ENCODE measurements around the gene COL24A1.

The COL24A1 gene

DNA sequence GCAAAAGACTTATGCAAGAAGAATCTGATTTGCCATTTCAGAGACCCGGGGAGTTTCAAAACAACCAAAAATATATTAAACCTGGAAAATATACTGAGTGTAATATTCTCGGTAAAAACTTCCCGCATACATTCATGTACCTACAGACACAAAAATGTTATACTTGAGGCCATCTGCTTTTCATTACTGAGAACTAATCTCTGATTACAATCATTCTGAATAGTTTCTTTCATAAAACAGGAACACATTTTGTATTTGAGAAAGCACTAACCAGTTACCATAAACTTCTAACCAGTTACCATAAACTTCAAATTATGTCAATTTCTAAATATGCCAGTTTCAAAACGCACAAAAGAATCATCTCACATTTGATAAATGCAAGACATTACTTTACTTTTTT lies 456.1 kb downstream of the COL24A1 start:
- no peaks in the 10 kb centered on the region for H3K4me1 ChIP-seq (ENCODE audit: control insufficient read depth, low read depth, low read length)
- peaks cover 1% of the 10 kb centered on the region for H3K79me1 ChIP-seq (ENCODE audit: low read length)
- H3K36me3 ChIP-seq (ENCODE audit: control insufficient read depth, insufficient read depth, low read length), result no peaks in the 10 kb centered on the region
- no peak for DNase-seq
- H3K27ac ChIP-seq (ENCODE audit: low read depth, low read length), result no peak overlapping the region
- WGBS (ENCODE audit: extremely low coverage, insufficient coverage, low lambda C conversion rate), result no CpG with 5 or more reads among the region's 4 CpGs
- H3K9ac ChIP-seq (ENCODE audit: low read length), result no peak overlapping the region
- H3K23ac ChIP-seq (ENCODE audit: low read length), result no peak overlapping the region
- H2AK5ac ChIP-seq (ENCODE audit: low read length), result no peak overlapping the region
- no peak overlapping the region for H2BK5ac ChIP-seq (ENCODE audit: low read length)
- no peaks in the 10 kb centered on the region for H3K27me3 ChIP-seq (ENCODE audit: insufficient read depth, low read length, poor library complexity)
- peaks cover 3% of the 10 kb centered on the region for H3K79me2 ChIP-seq (ENCODE audit: control insufficient read depth, insufficient read depth, low read length)
- H3K4ac ChIP-seq (ENCODE audit: low read depth, low read length), result no peak overlapping the region
- no peak overlapping the region for H3K56ac ChIP-seq (ENCODE audit: low read length)
- no peak overlapping the region for H2BK15ac ChIP-seq (replicated peaks; ENCODE audit: low read depth)
- H4K5ac ChIP-seq (ENCODE audit: low read length), result no peak overlapping the region
- no peak overlapping the region for H2BK120ac ChIP-seq (ENCODE audit: low read depth, low read length)
- no peak overlapping the region for H3K18ac ChIP-seq (ENCODE audit: low read length)
- no peak overlapping the region for H3K4me2 ChIP-seq (ENCODE audit: low read length)
- no peak overlapping the region for H4K8ac ChIP-seq (ENCODE audit: low read depth, low read length)
- no peak overlapping the region for H3K4me3 ChIP-seq (ENCODE audit: low read length)

DNA sequence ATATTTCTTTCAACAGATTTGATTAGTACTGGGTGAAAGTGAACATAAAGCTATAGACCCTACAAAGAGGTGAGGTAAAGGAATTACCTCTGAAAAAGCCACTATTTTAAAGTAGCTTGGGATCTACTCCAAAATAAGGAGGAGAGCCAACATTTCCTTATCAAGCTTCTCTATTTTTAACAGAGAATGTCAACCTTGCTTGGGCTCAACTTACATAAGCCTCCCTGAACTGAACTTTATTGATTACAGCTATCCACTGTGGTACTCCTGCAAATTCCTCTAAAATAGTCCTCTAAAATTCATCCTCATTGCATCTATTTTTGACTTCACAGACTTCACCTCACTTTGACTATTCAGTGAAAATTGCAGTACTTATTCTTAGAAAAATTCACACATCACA lies 458.7 kb downstream of the COL24A1 start:
- peaks cover 3% of the 10 kb centered on the region for H3K79me1 ChIP-seq (ENCODE audit: low read length)
- no peak overlapping the region for H3K27ac ChIP-seq (ENCODE audit: low read depth, low read length)
- H3K56ac ChIP-seq (ENCODE audit: low read length), result no peak overlapping the region
- no peaks in the 10 kb centered on the region for H3K4me1 ChIP-seq (ENCODE audit: control insufficient read depth, low read depth, low read length)
- no peaks in the 10 kb centered on the region for H3K79me2 ChIP-seq (ENCODE audit: control insufficient read depth, insufficient read depth, low read length)
- no peak overlapping the region for H3K23ac ChIP-seq (ENCODE audit: low read length)
- H4K5ac ChIP-seq (ENCODE audit: low read length), result no peak overlapping the region
- H4K8ac ChIP-seq (ENCODE audit: low read depth, low read length), result no peak overlapping the region
- H3K4ac ChIP-seq (ENCODE audit: low read depth, low read length), result no peak overlapping the region
- H3K4me3 ChIP-seq (ENCODE audit: low read length), result no peak overlapping the region
- no peak overlapping the region for H3K9ac ChIP-seq (ENCODE audit: low read length)
- DNase-seq, result no peak
- no peak overlapping the region for H2BK15ac ChIP-seq (replicated peaks; ENCODE audit: low read depth)
- H2AK5ac ChIP-seq (ENCODE audit: low read length), result no peak overlapping the region
- H3K4me2 ChIP-seq (ENCODE audit: low read length), result no peak overlapping the region
- H2BK120ac ChIP-seq (ENCODE audit: low read depth, low read length), result no peak overlapping the region
- H2BK5ac ChIP-seq (ENCODE audit: low read length), result no peak overlapping the region
- no peak overlapping the region for H3K18ac ChIP-seq (ENCODE audit: low read length)
- H3K27me3 ChIP-seq (ENCODE audit: insufficient read depth, low read length, poor library complexity), result no peaks in the 10 kb centered on the region
- H3K36me3 ChIP-seq (ENCODE audit: control insufficient read depth, insufficient read depth, low read length), result no peaks in the 10 kb centered on the region

DNA sequence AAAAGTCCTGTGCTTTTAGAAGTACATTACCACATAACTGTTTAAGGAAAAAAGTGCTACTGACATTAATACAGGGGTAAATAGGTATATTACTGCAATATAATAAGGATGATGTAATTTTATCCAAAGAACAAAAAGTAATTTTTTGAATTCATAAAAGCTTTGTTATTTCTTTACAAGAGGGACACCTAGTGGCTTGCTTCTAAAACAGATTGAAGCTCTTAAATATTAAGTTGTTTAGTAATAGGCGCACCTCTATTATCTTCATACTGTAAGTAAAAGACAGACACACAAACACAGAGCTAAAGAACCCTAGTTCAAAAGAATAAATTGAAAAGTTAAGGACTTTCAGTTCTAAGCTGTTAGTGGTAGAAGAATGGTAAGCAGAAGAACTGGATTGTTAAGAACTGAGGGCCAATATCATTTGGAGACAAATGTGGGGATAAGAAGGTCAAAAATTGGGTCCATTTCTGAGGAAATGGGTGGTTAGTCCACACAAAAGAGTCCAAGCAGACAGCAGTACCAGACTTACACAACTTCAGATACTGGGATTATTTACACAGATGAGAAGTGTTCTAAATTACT lies 463.8 kb downstream of the COL24A1 start:
- H2BK120ac ChIP-seq (ENCODE audit: low read depth, low read length), result no peak overlapping the region
- DNase-seq, result peak; percentile 11

DNA sequence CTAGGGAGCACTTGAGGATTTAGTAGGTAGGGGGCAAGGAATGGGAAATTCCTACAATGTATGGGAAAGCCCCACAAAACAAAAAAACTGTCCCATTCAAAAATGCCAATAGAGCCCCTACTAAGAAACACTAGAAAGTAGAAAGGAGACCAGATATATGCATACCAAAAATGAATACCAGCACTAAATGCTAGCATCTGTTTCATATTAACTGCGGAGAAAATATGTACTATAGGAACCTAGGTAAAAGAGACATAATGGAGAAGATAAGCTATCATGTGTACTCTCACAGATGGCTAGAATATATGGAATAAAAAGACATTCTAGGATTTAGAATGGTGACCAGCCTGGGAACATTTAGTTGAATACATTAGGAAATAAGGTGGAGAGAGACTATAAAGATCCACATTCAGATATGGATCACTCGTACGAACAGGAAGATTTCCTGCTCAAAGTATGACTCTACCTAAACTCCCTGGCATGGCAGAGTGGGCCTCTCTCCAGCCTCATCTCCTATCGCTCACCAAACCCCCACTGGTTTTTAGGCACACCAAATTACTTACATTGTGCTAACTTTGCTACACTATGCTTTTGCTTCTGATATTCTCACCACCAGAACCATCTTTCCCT lies 466.7 kb downstream of the COL24A1 start:
- Histone ChIP-seq H4K8ac (ENCODE audit: low read depth, low read length) (no peak overlapping the region), H3K36me3 (ENCODE audit: control insufficient read depth, insufficient read depth, low read length) (no peaks in the 10 kb centered on the region), H3K23ac (ENCODE audit: low read length) (no peak overlapping the region)

More for the DNA sequence above, 463.8 kb downstream of the COL24A1 start:
- Histone ChIP-seq H3K4me3 (ENCODE audit: low read length) (no peak overlapping the region), H2BK5ac (ENCODE audit: low read length) (no peak overlapping the region), H3K27me3 (ENCODE audit: insufficient read depth, low read length, poor library complexity) (no peaks in the 10 kb centered on the region), H3K4me1 (ENCODE audit: control insufficient read depth, low read depth, low read length) (no peaks in the 10 kb centered on the region), H3K36me3 (ENCODE audit: control insufficient read depth, insufficient read depth, low read length) (no peaks in the 10 kb centered on the region), H3K4ac (ENCODE audit: low read depth, low read length) (no peak overlapping the region), H3K79me2 (ENCODE audit: control insufficient read depth, insufficient read depth, low read length) (no peaks in the 10 kb centered on the region), H3K23ac (ENCODE audit: low read length) (no peak overlapping the region), H3K4me2 (ENCODE audit: low read length) (no peak overlapping the region), H3K79me1 (ENCODE audit: low read length) (peaks cover 5% of the 10 kb centered on the region), H2BK15ac (replicated peaks; ENCODE audit: low read depth) (no peak overlapping the region), H3K9ac (ENCODE audit: low read length) (no peak overlapping the region), H3K56ac (ENCODE audit: low read length) (no peak overlapping the region), H4K8ac (ENCODE audit: low read depth, low read length) (no peak overlapping the region), H3K27ac (ENCODE audit: low read depth, low read length) (no peak overlapping the region), H4K5ac (ENCODE audit: low read length) (no peak overlapping the region), H2AK5ac (ENCODE audit: low read length) (no peak overlapping the region), H3K18ac (ENCODE audit: low read length) (no peak overlapping the region)
- no CpG with 5 or more reads among the region's 1 CpG for WGBS (ENCODE audit: extremely low coverage, insufficient coverage, low lambda C conversion rate)

DNA sequence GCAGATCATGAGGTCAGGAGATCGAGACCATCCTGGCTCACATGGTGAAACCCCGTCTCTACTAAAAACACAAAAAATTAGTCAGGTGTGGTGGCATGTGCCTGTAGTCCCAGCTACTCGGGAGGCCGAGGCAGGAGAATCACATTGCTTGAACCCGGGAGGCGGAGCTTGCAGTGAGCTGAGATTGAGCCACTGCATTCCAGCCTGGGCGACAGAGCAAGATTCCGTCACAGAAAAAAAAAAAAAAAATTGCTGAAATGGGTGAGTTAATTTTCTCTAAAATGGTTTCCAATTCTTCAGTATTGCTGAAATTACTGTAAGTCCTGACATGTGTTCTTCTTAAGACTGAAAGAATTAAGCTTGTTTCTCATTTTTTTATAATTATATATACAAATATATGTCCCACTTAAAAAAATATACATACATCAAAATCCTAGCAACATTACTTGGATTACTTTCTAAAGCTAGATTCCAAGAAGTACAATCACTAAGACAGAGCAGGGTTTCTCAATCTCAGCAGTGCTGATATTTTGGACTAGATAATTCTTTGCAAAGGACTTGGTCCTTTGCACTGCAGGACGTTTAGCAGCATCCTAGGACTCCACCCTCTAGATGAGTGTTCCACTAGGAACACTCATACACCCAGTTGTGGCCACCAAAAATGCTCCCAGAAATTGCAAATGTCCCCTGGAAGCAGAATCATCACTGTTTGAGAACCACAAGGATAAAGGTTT lies 473.1 kb downstream of the COL24A1 start:
- Histone ChIP-seq H3K27ac (ENCODE audit: low read depth, low read length) (no peak overlapping the region), H3K18ac (ENCODE audit: low read length) (no peak overlapping the region), H3K4ac (ENCODE audit: low read depth, low read length) (no peak overlapping the region), H3K79me2 (ENCODE audit: control insufficient read depth, insufficient read depth, low read length) (no peaks in the 10 kb centered on the region), H2BK120ac (ENCODE audit: low read depth, low read length) (no peak overlapping the region), H3K56ac (ENCODE audit: low read length) (no peak overlapping the region), H2BK15ac (replicated peaks; ENCODE audit: low read depth) (no peak overlapping the region), H3K4me3 (ENCODE audit: low read length) (no peak overlapping the region), H3K36me3 (ENCODE audit: control insufficient read depth, insufficient read depth, low read length) (no peaks in the 10 kb centered on the region), H3K9ac (ENCODE audit: low read length) (no peak overlapping the region), H4K5ac (ENCODE audit: low read length) (no peak overlapping the region), H3K23ac (ENCODE audit: low read length) (no peak overlapping the region), H3K4me1 (ENCODE audit: control insufficient read depth, low read depth, low read length) (no peaks in the 10 kb centered on the region), H3K27me3 (ENCODE audit: insufficient read depth, low read length, poor library complexity) (no peaks in the 10 kb centered on the region), H2AK5ac (ENCODE audit: low read length) (no peak overlapping the region), H4K8ac (ENCODE audit: low read depth, low read length) (no peak overlapping the region), H2BK5ac (ENCODE audit: low read length) (no peak overlapping the region), H3K4me2 (ENCODE audit: low read length) (no peak overlapping the region), H3K79me1 (ENCODE audit: low read length) (peaks cover 2% of the 10 kb centered on the region)
- no peak for DNase-seq
- WGBS (ENCODE audit: extremely low coverage, insufficient coverage, low lambda C conversion rate), result no CpG with 5 or more reads among the region's 9 CpGs

More for the DNA sequence above, 466.7 kb downstream of the COL24A1 start:
- H3K4me1 ChIP-seq (ENCODE audit: control insufficient read depth, low read depth, low read length), result no peaks in the 10 kb centered on the region
- no peak overlapping the region for H3K4ac ChIP-seq (ENCODE audit: low read depth, low read length)
- H3K4me3 ChIP-seq (ENCODE audit: low read length), result no peak overlapping the region
- no peak overlapping the region for H3K9ac ChIP-seq (ENCODE audit: low read length)
- no peaks in the 10 kb centered on the region for H3K27me3 ChIP-seq (ENCODE audit: insufficient read depth, low read length, poor library complexity)
- no peak overlapping the region for H3K56ac ChIP-seq (ENCODE audit: low read length)
- H3K18ac ChIP-seq (ENCODE audit: low read length), result no peak overlapping the region
- no CpG with 5 or more reads among the region's 4 CpGs for WGBS (ENCODE audit: extremely low coverage, insufficient coverage, low lambda C conversion rate)
- H2BK5ac ChIP-seq (ENCODE audit: low read length), result no peak overlapping the region
- no peak overlapping the region for H3K4me2 ChIP-seq (ENCODE audit: low read length)
- DNase-seq, result no peak
- no peak overlapping the region for H2AK5ac ChIP-seq (ENCODE audit: low read length)
- no peak overlapping the region for H2BK15ac ChIP-seq (replicated peaks; ENCODE audit: low read depth)
- H4K5ac ChIP-seq (ENCODE audit: low read length), result no peak overlapping the region
- peaks cover 5% of the 10 kb centered on the region for H3K79me1 ChIP-seq (ENCODE audit: low read length)
- no peak overlapping the region for H2BK120ac ChIP-seq (ENCODE audit: low read depth, low read length)
- no peaks in the 10 kb centered on the region for H3K79me2 ChIP-seq (ENCODE audit: control insufficient read depth, insufficient read depth, low read length)
- H3K27ac ChIP-seq (ENCODE audit: low read depth, low read length), result no peak overlapping the region

All from mesendoderm (in vitro differentiated cells).